WTC11 (cell line): Measurements from ENCODE around the gene TNFAIP2. TPM values are rescaled to one million over a fixed set of nuclear protein-coding genes. Genes with fewer than 3 reads are reported as not detected.

ENCODE experiments used
- CTCF ChIP-seq: fragments of 200-600 bp; IDR thresholded peaks from 2 replicates; pipeline ENCODE4 v1.8.0; 2022; ENCODE audit warnings: antibody characterized with exemption
- ESRRA ChIP-seq: sonication (generic); formaldehyde crosslinking; IDR thresholded peaks from 2 replicates; pipeline ENCODE4 v1.8.1; 2022; ENCODE audit warnings: mild to moderate bottlenecking, missing genetic modification reagents, borderline replicate concordance
- FOXK1 ChIP-seq: sonication (generic); formaldehyde crosslinking; IDR thresholded peaks from 2 replicates; pipeline ENCODE4 v1.8.0; 2022; ENCODE audit warnings: mild to moderate bottlenecking, moderate library complexity, missing genetic modification reagents
- GABPB1 ChIP-seq: sonication (generic); formaldehyde crosslinking; IDR thresholded peaks from 2 replicates; pipeline ENCODE4 v1.8.1; 2023; ENCODE audit warnings: mild to moderate bottlenecking, missing genetic modification reagents
- MAX ChIP-seq: sonication (generic); formaldehyde crosslinking; IDR thresholded peaks from 2 replicates; pipeline ENCODE4 v1.8.0; 2022; ENCODE audit warnings: mild to moderate bottlenecking, missing genetic modification reagents
- NFE2L1 ChIP-seq: sonication (generic); formaldehyde crosslinking; IDR thresholded peaks from 2 replicates; pipeline ENCODE4 v1.8.1; 2023; ENCODE audit warnings: missing genetic modification reagents
- NR2C2 ChIP-seq: sonication (generic); formaldehyde crosslinking; IDR thresholded peaks from 2 replicates; pipeline ENCODE4 v1.8.0; 2022; ENCODE audit warnings: mild to moderate bottlenecking, missing genetic modification reagents
- PRDM15 ChIP-seq: sonication (generic); formaldehyde crosslinking; IDR thresholded peaks from 2 replicates; pipeline ENCODE4 v1.8.0; 2022; ENCODE audit warnings: missing genetic modification reagents
- RELA ChIP-seq: sonication (generic); formaldehyde crosslinking; IDR thresholded peaks from 2 replicates; pipeline ENCODE4 v1.8.1; 2022; ENCODE audit warnings: missing genetic modification reagents, mild to moderate bottlenecking, borderline replicate concordance
- SMAD4 ChIP-seq: sonication (generic); formaldehyde crosslinking; IDR thresholded peaks from 2 replicates; pipeline ENCODE4 v1.8.0; 2022; ENCODE audit warnings: mild to moderate bottlenecking, missing genetic modification reagents
- SP1 ChIP-seq: sonication (generic); formaldehyde crosslinking; conservative IDR thresholded peaks from 2 replicates; pipeline ENCODE4 v1.8.1; 2022; ENCODE audit warnings: missing genetic modification reagents
- TP53 ChIP-seq: sonication (generic); formaldehyde crosslinking; IDR thresholded peaks from 2 replicates; pipeline ENCODE4 v1.8.1; 2023; ENCODE audit warnings: mild to moderate bottlenecking, missing genetic modification reagents
- ZBTB43 ChIP-seq: sonication (generic); formaldehyde crosslinking; IDR thresholded peaks from 2 replicates; pipeline ENCODE4 v1.8.1; 2023; ENCODE audit warnings: mild to moderate bottlenecking, missing genetic modification reagents
- ZNF121 ChIP-seq: sonication (generic); formaldehyde crosslinking; IDR thresholded peaks from 2 replicates; pipeline ENCODE4 v1.8.0; 2023; ENCODE audit warnings: missing genetic modification reagents
- ZNF219 ChIP-seq: sonication (generic); formaldehyde crosslinking; IDR thresholded peaks from 2 replicates; pipeline ENCODE4 v1.8.0; 2023; ENCODE audit warnings: missing genetic modification reagents, mild to moderate bottlenecking, borderline replicate concordance
- ZNF263 ChIP-seq: sonication (generic); formaldehyde crosslinking; IDR thresholded peaks from 2 replicates; pipeline ENCODE4 v1.8.1; 2022; ENCODE audit warnings: low read depth, mild to moderate bottlenecking, moderate library complexity, missing genetic modification reagents
- ZNF512 ChIP-seq: sonication (generic); formaldehyde crosslinking; IDR thresholded peaks from 2 replicates; pipeline ENCODE4 v1.8.1; 2022; ENCODE audit warnings: missing genetic modification reagents, borderline replicate concordance
- total RNA-seq: library from RNA; stranded (reverse); gene quantifications from 3 replicates; pipeline ENCODE4 v1.2.3, GENCODE V29; 2021
- TF ChIP-seq, protein P1 (sequence below): sonication (generic); formaldehyde crosslinking; IDR thresholded peaks from 2 replicates; pipeline ENCODE4 v1.8.0; 2022; ENCODE audit warnings: mild to moderate bottlenecking, missing genetic modification reagents
- TF ChIP-seq, protein P2 (sequence below): sonication (generic); formaldehyde crosslinking; IDR thresholded peaks from 2 replicates; pipeline ENCODE4 v1.8.1; 2023; ENCODE audit warnings: mild to moderate bottlenecking, moderate library complexity, missing genetic modification reagents
- TF ChIP-seq, protein P3 (sequence below): sonication (generic); formaldehyde crosslinking; IDR thresholded peaks from 2 replicates; pipeline ENCODE4 v1.8.1; 2022; ENCODE audit warnings: low read depth, mild to moderate bottlenecking, moderate library complexity, missing genetic modification reagents, borderline replicate concordance
- TF ChIP-seq, protein P4 (sequence below): sonication (generic); formaldehyde crosslinking; conservative IDR thresholded peaks from 2 replicates; pipeline ENCODE4 v1.8.1; 2022; ENCODE audit warnings: mild to moderate bottlenecking, missing genetic modification reagents
- TF ChIP-seq, protein P5 (sequence below): sonication (generic); formaldehyde crosslinking; IDR thresholded peaks from 2 replicates; pipeline ENCODE4 v1.8.0; 2022; ENCODE audit warnings: mild to moderate bottlenecking, missing genetic modification reagents

The TNFAIP2 gene
- total RNA-seq, 1 experiment from 2014 or later, result 24.1 TPM

- TF ChIP-seq, protein P1, sequence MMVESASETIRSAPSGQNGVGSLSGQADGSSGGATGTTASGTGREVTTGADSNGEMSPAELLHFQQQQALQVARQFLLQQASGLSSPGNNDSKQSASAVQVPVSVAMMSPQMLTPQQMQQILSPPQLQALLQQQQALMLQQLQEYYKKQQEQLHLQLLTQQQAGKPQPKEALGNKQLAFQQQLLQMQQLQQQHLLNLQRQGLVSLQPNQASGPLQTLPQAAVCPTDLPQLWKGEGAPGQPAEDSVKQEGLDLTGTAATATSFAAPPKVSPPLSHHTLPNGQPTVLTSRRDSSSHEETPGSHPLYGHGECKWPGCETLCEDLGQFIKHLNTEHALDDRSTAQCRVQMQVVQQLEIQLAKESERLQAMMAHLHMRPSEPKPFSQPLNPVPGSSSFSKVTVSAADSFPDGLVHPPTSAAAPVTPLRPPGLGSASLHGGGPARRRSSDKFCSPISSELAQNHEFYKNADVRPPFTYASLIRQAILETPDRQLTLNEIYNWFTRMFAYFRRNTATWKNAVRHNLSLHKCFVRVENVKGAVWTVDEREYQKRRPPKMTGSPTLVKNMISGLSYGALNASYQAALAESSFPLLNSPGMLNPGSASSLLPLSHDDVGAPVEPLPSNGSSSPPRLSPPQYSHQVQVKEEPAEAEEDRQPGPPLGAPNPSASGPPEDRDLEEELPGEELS, result peak; percentile 80; the same call in 1 of the 2 replicates
- TF ChIP-seq TP53 (peak; percentile 37; the same call in 1 of the 2 replicates), ZNF121 (CRISPR knock-in tag) (no peak), PRDM15 (CRISPR knock-in tag) (peak; percentile 44; the same call in 1 of the 2 replicates), NR2C2 (CRISPR knock-in tag) (0 out of 2 replicates have a peak, but pooled peaks have one; percentile 42), SP1 (CRISPR knock-in tag) (no peak), RELA (peak; percentile 93), FOXK1 (peak; percentile 45; the same call in 1 of the 2 replicates), ESRRA (CRISPR knock-in tag) (peak; percentile 91; the same call in 1 of the 2 replicates), ZNF219 (peak; percentile 55; the same call in 1 of the 2 replicates), CTCF (peak; percentile 98), ZNF512 (CRISPR knock-in tag) (no peak), GABPB1 (CRISPR knock-in tag) (0 out of 2 replicates have a peak, but pooled peaks have one; percentile 16), ZBTB43 (peak; percentile 91), SMAD4 (peak; percentile 63; the same call in 1 of the 2 replicates), ZNF263 (CRISPR knock-in tag) (no peak), NFE2L1 (CRISPR knock-in tag) (0 out of 2 replicates have a peak, but pooled peaks have one; percentile 18), MAX (peak; percentile 97)
- TF ChIP-seq, protein P2, sequence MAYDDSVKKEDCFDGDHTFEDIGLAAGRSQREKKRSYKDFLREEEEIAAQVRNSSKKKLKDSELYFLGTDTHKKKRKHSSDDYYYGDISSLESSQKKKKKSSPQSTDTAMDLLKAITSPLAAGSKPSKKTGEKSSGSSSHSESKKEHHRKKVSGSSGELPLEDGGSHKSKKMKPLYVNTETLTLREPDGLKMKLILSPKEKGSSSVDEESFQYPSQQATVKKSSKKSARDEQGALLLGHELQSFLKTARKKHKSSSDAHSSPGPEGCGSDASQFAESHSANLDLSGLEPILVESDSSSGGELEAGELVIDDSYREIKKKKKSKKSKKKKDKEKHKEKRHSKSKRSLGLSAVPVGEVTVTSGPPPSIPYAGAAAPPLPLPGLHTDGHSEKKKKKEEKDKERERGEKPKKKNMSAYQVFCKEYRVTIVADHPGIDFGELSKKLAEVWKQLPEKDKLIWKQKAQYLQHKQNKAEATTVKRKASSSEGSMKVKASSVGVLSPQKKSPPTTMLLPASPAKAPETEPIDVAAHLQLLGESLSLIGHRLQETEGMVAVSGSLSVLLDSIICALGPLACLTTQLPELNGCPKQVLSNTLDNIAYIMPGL (CRISPR knock-in tag), result peak; percentile 44; the same call in 1 of the 2 replicates
- TF ChIP-seq, protein P3, sequence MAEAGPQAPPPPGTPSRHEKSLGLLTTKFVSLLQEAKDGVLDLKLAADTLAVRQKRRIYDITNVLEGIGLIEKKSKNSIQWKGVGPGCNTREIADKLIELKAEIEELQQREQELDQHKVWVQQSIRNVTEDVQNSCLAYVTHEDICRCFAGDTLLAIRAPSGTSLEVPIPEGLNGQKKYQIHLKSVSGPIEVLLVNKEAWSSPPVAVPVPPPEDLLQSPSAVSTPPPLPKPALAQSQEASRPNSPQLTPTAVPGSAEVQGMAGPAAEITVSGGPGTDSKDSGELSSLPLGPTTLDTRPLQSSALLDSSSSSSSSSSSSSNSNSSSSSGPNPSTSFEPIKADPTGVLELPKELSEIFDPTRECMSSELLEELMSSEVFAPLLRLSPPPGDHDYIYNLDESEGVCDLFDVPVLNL, result 0 out of 2 replicates have a peak, but pooled peaks have one; percentile 36
- TF ChIP-seq, protein P4, sequence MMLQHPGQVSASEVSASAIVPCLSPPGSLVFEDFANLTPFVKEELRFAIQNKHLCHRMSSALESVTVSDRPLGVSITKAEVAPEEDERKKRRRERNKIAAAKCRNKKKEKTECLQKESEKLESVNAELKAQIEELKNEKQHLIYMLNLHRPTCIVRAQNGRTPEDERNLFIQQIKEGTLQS (CRISPR knock-in tag), result no peak
- TF ChIP-seq, protein P5, sequence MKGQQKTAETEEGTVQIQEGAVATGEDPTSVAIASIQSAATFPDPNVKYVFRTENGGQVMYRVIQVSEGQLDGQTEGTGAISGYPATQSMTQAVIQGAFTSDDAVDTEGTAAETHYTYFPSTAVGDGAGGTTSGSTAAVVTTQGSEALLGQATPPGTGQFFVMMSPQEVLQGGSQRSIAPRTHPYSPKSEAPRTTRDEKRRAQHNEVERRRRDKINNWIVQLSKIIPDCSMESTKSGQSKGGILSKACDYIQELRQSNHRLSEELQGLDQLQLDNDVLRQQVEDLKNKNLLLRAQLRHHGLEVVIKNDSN (CRISPR knock-in tag), result peak; percentile 61
These were observed 18.4 kb upstream of the TNFAIP2 start (continued) for GRCh38 chr14:103104654-103105452.
